ENCODE measurements around the gene CRABP1.

- TF ChIP-seq CTCF (IDR thresholded peaks at IDR 0.05; ENCODE audit: insufficient read depth, low read length, poor library complexity, severe bottlenecking): no peak
- no peak for TF ChIP-seq EZH2phosphoT487 (conservative IDR thresholded peaks at IDR 0.05; ENCODE audit: low read length)
These were observed at the start of gene CRABP1 for GRCh38 chr15:78340231-78341056.
